ENCODE data around the gene RASSF6.

- TF ChIP-seq POLR2A (IDR thresholded peaks at IDR 0.05) (no peak), CTCF (IDR thresholded peaks at IDR 0.05) (no peak)
These were observed 44.2 kb upstream of the RASSF6 start for GRCh38 chr4:73664470-73664869.
